Keratinocyte (primary cell): ENCODE measurements around the gene SEMA7A.

ENCODE experiments used
- EZH2 ChIP-seq: IDR thresholded peaks from one replicate; pipeline ENCODE4 v1.6.1; 2012; ENCODE audit warnings: inconsistent platforms, mild to moderate bottlenecking, low read length, moderate library complexity
- TF ChIP-seq, protein P1 (sequence below), 3 experiments: IDR thresholded peaks in 1 of 3; conservative IDR thresholded peaks in 1 of 3; optimal IDR thresholded peaks in 1 of 3; 2 replicates in 2 of 3; 3 replicates in 1 of 3; pipeline versions ENCODE3 to v1.5.1; 2011; ENCODE audit warnings: low read length in 3 of 3, mild to moderate bottlenecking in 3 of 3, moderate library complexity in 2 of 3, control low read depth in 1 of 3, inconsistent platforms in 1 of 3; ENCODE audit not compliant: insufficient read depth in 2 of 3; ENCODE audit errors: extremely low read depth in 1 of 3

DNA sequence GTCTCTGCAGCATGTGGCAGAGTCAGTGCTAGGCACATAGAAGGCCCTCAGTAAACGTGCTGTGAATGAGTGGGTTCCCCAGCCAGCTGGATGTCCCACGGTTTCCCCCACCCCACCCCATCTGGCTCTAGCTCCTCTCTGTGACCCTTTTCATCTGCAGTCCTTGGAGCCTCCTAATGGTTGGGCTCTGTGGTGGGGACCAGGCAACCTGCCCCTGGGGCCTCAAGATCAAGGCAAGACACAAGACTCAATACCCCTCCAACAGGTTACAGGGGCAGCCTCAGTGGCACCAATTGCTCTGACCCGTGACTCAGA is 49.2 kb downstream of the SEMA7A start:
- no peak for TF ChIP-seq EZH2
- TF ChIP-seq, protein P1, sequence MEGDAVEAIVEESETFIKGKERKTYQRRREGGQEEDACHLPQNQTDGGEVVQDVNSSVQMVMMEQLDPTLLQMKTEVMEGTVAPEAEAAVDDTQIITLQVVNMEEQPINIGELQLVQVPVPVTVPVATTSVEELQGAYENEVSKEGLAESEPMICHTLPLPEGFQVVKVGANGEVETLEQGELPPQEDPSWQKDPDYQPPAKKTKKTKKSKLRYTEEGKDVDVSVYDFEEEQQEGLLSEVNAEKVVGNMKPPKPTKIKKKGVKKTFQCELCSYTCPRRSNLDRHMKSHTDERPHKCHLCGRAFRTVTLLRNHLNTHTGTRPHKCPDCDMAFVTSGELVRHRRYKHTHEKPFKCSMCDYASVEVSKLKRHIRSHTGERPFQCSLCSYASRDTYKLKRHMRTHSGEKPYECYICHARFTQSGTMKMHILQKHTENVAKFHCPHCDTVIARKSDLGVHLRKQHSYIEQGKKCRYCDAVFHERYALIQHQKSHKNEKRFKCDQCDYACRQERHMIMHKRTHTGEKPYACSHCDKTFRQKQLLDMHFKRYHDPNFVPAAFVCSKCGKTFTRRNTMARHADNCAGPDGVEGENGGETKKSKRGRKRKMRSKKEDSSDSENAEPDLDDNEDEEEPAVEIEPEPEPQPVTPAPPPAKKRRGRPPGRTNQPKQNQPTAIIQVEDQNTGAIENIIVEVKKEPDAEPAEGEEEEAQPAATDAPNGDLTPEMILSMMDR (optimal IDR thresholded peaks at IDR 0.05 in 1 of 3, IDR thresholded peaks at IDR 0.05 in 1 of 3, conservative IDR thresholded peaks at IDR 0.05 in 1 of 3; ENCODE audit: extremely low read depth in 1 of 3, insufficient read depth in 2 of 3, low read length in 3 of 3), result no peak
